Panc1 (cell line): ENCODE measurements around the gene STAB1. TPM values are rescaled to one million over a fixed set of nuclear protein-coding genes. Genes with fewer than 3 reads are reported as not detected.

Experiments used
- ATAC-seq: fragments of 200-7000 bp; cut with Tn5 transposase; 2 replicates; pipeline ENCODE4 v1.9.1; 2020; ENCODE audit warnings: mild to moderate bottlenecking, moderate library complexity
- BruUV-seq: library from RNA; stranded (reverse); fragments of 400-500 nt; replicated peaks from 2 replicates; lab custom pipeline; 2021; lab: Mats Ljungman, UMichigan
- CTCF ChIA-PET: fragments of 300-600 bp; sonication (Branson Sonifier 250); formaldehyde crosslinking; loops from one replicate; lab custom pipeline; 2022; ENCODE audit warnings: antibody characterized with exemption; lab: Charles Lee
- POLR2A ChIA-PET: fragments of 300-600 bp; sonication (Branson Sonifier 250); formaldehyde crosslinking; loops from one replicate; lab custom pipeline; 2022; ENCODE audit warnings: antibody characterized with exemption; lab: Charles Lee
- DNase-seq: peaks from one replicate; pipeline ENCODE4 v3.0.0-alpha.2; 2010; ENCODE audit warnings: low read depth, low spot score
- H3K27ac ChIP-seq: 2 replicates; pipeline ENCODE4 v1.5.1; 2011; ENCODE audit warnings: mild to moderate bottlenecking, low read length, inconsistent platforms
- H3K27me3 ChIP-seq: fragments of 200-500 bp; sonication (Bioruptor generic); 2 replicates; pipeline ENCODE4 v1.6.0; 2014; ENCODE audit warnings: low read length, inconsistent platforms; ENCODE audit not compliant: control insufficient read depth, insufficient read depth
- H3K36me3 ChIP-seq: fragments of 200-500 bp; sonication (Bioruptor generic); 2 replicates; pipeline ENCODE4 v1.5.1; 2014; ENCODE audit warnings: inconsistent platforms, mild to moderate bottlenecking, low read length, moderate library complexity; ENCODE audit not compliant: control insufficient read depth, insufficient read depth
- H3K4me1 ChIP-seq: 2 replicates; pipeline ENCODE4 v1.5.1; 2011; ENCODE audit warnings: inconsistent platforms, mild to moderate bottlenecking, low read length, moderate library complexity; ENCODE audit not compliant: control insufficient read depth, insufficient read depth
- H3K4me3 ChIP-seq, 2 experiments: 2 replicates each; pipeline ENCODE4 v1.5.1; 2011 to 2012; ENCODE audit warnings: low read depth in 2 of 2, low read length in 2 of 2, mild to moderate bottlenecking in 2 of 2, inconsistent platforms in 1 of 2, moderate library complexity in 1 of 2
- H3K9me3 ChIP-seq: fragments of 200-500 bp; sonication (Bioruptor generic); 2 replicates; pipeline ENCODE4 v1.5.1; 2014; ENCODE audit warnings: low read depth, mild to moderate bottlenecking, inconsistent platforms, low read length, moderate library complexity; ENCODE audit not compliant: control insufficient read depth, insufficient read depth
- POLR2AphosphoS5 ChIP-seq: IDR thresholded peaks from 2 replicates; pipeline ENCODE4 v1.6.1; 2012; ENCODE audit warnings: mild to moderate bottlenecking, low read depth, low read length, moderate library complexity
- SIN3A ChIP-seq: IDR thresholded peaks from 2 replicates; pipeline ENCODE4 v1.6.1; 2012; ENCODE audit warnings: low read depth, mild to moderate bottlenecking, low read length, moderate library complexity, borderline replicate concordance; ENCODE audit not compliant: insufficient read depth
- TCF7L2 ChIP-seq: IDR thresholded peaks from 2 replicates; pipeline ENCODE4 v1.6.1; 2011; ENCODE audit warnings: mild to moderate bottlenecking, low read depth, low read length, inconsistent platforms
- in situ Hi-C: cut with HindIII; loops from 2 replicates; pipeline ENCODE4 v1.10.0; 2016; ENCODE audit warnings: low sequenced_read_pairs, low pct_unique_long_range_greater_than_20kb
- intact Hi-C: fragments of 100-400 bp; cut with micrococcal nuclease; formaldehyde crosslinking; loops from one replicate; pipeline ENCODE4 v1.10.0; 2022; ENCODE audit not compliant: unreplicated experiment
- total RNA-seq: library from RNA; stranded (reverse); gene quantifications from one replicate; pipeline ENCODE4 v1.2.1, GENCODE V29; 2021; ENCODE audit not compliant: unreplicated experiment
- TF ChIP-seq, protein P1 (sequence below), 2 experiments: IDR thresholded peaks; 2 replicates each; pipeline ENCODE4 v1.6.1; 2011 to 2012; ENCODE audit warnings: low read depth in 2 of 2, control low read depth in 1 of 2, low read length in 1 of 2, mild to moderate bottlenecking in 1 of 2, moderate library complexity in 1 of 2; ENCODE audit not compliant: insufficient read depth in 1 of 2
- TF ChIP-seq, protein P2 (sequence below): fragments of 450-650 bp; IDR thresholded peaks from 2 replicates; pipeline ENCODE4 v1.5.1; 2017; ENCODE audit warnings: mild to moderate bottlenecking

Gene STAB1
- total RNA-seq, 1 experiment from 2014 or later, result 0.39 TPM

DNA sequence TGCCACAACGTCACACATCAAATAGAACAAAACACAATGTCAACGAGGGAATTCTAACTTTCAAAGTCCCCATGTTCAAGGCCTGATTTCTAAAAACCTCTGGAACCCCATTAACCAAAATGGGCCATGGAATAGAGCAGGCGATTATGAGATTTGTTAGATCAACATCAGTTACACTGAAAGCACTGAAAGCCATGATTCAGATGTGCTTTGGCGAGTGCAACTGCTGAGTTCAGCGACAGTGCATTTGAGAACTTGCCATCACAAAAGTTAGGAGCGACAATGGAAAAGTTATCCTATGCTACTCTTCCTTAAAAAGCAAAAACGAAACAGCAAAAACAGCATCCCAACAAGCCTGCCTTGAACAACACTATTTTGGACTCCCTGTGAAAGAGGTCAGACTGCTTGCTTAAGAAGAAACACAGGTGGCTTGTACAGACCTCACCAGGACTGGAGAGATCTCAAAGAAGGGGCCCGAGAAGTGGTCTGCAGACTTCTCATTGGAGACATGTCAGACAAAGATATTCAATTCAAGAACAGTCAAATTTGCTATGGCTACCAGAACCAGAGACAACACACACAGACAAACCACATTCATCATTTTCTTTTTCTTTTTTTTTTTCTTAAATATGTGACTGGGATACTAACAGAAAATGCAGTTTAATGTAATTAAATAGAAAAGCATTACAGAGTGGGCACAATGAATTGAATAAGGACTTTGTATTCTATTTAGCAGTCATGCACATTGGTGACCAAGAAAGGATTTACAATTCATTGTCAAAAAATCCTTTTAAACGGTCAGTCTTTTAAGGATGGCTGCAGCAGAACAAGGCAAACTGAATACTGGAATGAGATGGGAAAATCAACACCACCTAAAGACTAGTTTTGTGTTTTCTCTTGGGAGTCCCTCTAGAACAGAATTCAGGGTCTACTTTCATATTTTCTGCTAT lies 62.1 kb downstream of the STAB1 start:
- no peaks in the 10 kb centered on the region for H3K9me3 ChIP-seq
- ChIA-PET CTCF (no interaction called here), POLR2A (no interaction called here)
- no peaks in the 10 kb centered on the region for H3K27me3 ChIP-seq
- intact Hi-C loops, result no loop called here
- no peak for DNase-seq
- H3K4me3 ChIP-seq, result no peak overlapping the region
- BruUV-seq, result no TSS peak
- no peak for TF ChIP-seq TCF7L2
- TF ChIP-seq, protein P1, sequence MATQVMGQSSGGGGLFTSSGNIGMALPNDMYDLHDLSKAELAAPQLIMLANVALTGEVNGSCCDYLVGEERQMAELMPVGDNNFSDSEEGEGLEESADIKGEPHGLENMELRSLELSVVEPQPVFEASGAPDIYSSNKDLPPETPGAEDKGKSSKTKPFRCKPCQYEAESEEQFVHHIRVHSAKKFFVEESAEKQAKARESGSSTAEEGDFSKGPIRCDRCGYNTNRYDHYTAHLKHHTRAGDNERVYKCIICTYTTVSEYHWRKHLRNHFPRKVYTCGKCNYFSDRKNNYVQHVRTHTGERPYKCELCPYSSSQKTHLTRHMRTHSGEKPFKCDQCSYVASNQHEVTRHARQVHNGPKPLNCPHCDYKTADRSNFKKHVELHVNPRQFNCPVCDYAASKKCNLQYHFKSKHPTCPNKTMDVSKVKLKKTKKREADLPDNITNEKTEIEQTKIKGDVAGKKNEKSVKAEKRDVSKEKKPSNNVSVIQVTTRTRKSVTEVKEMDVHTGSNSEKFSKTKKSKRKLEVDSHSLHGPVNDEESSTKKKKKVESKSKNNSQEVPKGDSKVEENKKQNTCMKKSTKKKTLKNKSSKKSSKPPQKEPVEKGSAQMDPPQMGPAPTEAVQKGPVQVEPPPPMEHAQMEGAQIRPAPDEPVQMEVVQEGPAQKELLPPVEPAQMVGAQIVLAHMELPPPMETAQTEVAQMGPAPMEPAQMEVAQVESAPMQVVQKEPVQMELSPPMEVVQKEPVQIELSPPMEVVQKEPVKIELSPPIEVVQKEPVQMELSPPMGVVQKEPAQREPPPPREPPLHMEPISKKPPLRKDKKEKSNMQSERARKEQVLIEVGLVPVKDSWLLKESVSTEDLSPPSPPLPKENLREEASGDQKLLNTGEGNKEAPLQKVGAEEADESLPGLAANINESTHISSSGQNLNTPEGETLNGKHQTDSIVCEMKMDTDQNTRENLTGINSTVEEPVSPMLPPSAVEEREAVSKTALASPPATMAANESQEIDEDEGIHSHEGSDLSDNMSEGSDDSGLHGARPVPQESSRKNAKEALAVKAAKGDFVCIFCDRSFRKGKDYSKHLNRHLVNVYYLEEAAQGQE (IDR thresholded peaks at IDR 0.05; ENCODE audit: insufficient read depth in 1 of 2, low read depth in 2 of 2, low read length in 1 of 2), result no peak
- in situ Hi-C loops, result no loop called here
- peaks cover 12% of the 10 kb centered on the region for H3K36me3 ChIP-seq
- ATAC-seq, result no peak
- no peaks in the 10 kb centered on the region for H3K4me1 ChIP-seq
- H3K27ac ChIP-seq, result no peak overlapping the region

DNA sequence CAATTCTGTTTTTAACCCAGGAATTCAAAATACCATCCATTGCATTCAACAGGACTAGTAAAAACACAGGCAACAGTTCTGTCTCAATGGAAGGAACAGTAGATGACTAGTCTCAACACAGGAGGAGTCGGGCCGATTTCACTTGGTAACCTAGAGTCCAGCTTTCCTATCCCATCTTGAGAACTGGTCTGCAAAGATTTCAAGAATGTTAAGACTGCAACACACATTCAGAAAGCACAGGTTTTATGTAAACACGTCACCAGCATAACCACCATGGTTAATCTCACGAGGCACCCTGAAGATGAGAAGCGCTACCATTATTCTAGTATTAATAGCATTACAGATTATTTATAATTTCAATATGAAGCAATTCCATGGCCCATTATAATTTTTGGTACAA lies 63.3 kb downstream of the STAB1 start:
- no peaks in the 10 kb centered on the region for H3K4me1 ChIP-seq
- ChIA-PET POLR2A (no interaction called here), CTCF (interaction anchor here (0.6 kb wide), 1 partner anchor 262 kb away, joined by 7 read pairs; no protein-coding TSS in a partner anchor)
- H3K4me3 ChIP-seq, result no peak overlapping the region
- in situ Hi-C loops (no loop called here), intact Hi-C loops (no loop called here)
- no peaks in the 10 kb centered on the region for H3K9me3 ChIP-seq
- TF ChIP-seq TCF7L2, result no peak
- TF ChIP-seq POLR2AphosphoS5, result no peak
- TF ChIP-seq, protein P1 (IDR thresholded peaks at IDR 0.05; ENCODE audit: insufficient read depth in 1 of 2, low read depth in 2 of 2, low read length in 1 of 2), result no peak
- TF ChIP-seq SIN3A, result no peak
- TF ChIP-seq, protein P2, sequence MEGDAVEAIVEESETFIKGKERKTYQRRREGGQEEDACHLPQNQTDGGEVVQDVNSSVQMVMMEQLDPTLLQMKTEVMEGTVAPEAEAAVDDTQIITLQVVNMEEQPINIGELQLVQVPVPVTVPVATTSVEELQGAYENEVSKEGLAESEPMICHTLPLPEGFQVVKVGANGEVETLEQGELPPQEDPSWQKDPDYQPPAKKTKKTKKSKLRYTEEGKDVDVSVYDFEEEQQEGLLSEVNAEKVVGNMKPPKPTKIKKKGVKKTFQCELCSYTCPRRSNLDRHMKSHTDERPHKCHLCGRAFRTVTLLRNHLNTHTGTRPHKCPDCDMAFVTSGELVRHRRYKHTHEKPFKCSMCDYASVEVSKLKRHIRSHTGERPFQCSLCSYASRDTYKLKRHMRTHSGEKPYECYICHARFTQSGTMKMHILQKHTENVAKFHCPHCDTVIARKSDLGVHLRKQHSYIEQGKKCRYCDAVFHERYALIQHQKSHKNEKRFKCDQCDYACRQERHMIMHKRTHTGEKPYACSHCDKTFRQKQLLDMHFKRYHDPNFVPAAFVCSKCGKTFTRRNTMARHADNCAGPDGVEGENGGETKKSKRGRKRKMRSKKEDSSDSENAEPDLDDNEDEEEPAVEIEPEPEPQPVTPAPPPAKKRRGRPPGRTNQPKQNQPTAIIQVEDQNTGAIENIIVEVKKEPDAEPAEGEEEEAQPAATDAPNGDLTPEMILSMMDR, result no peak
- peaks cover 15% of the 10 kb centered on the region for H3K36me3 ChIP-seq
- BruUV-seq, result no TSS peak
- DNase-seq (no peak), ATAC-seq (no peak)
- H3K27me3 ChIP-seq, result no peaks in the 10 kb centered on the region
- no peak overlapping the region for H3K27ac ChIP-seq
